Type B pancreatic cell (in vitro differentiated cells): ENCODE results near the gene MYEOV. TPM values are rescaled to one million over a fixed set of nuclear protein-coding genes. Genes with fewer than 3 reads are reported as not detected.
A peak's percentile ranks its signal among the peaks of the same experiment; 100 is the strongest.

ENCODE experiments used
- DNase-seq: peaks from one replicate; pipeline ENCODE4 v3.0.0; 2021; ENCODE audit warnings: mixed read lengths; ENCODE audit not compliant: unreplicated experiment; ENCODE audit errors: extremely low spot score
- H3K27ac Mint-ChIP-seq: 2 replicates; pipeline ENCODE4 v1.8.0; 2021; ENCODE audit warnings: mild to moderate bottlenecking, mixed read lengths
- H3K27me3 Mint-ChIP-seq: 2 replicates; pipeline ENCODE4 v1.8.0; 2021; ENCODE audit warnings: mixed read lengths
- H3K36me3 Mint-ChIP-seq: 2 replicates; pipeline ENCODE4 v1.8.0; 2021; ENCODE audit warnings: mixed read lengths
- H3K4me1 Mint-ChIP-seq: one replicate; pipeline ENCODE4 v1.8.0; 2021; ENCODE audit warnings: mixed read lengths; ENCODE audit not compliant: unreplicated experiment
- H3K4me3 Mint-ChIP-seq: 2 replicates; pipeline ENCODE4 v1.8.0; 2021; ENCODE audit warnings: mild to moderate bottlenecking, mixed read lengths
- H3K9me3 Mint-ChIP-seq: 2 replicates; pipeline ENCODE4 v1.8.0; 2021; ENCODE audit warnings: mixed read lengths
- CTCF ChIP-seq: fragments of 200-600 bp; sonication (generic); conservative IDR thresholded peaks from 2 replicates; pipeline ENCODE4 v1.5.0; 2021; ENCODE audit warnings: antibody characterized with exemption, mild to moderate bottlenecking
- total RNA-seq: library from RNA; stranded (reverse); gene quantifications from 2 replicates; pipeline ENCODE4 v1.2.1, GENCODE V29; 2021; ENCODE audit warnings: low replicate concordance

MYEOV gene
- total RNA-seq, 1 donor from 2014 or later = 4.1 TPM

- Mint-ChIP-seq H3K27me3 (no peaks in the 10 kb centered on the region), H3K36me3 (no peaks in the 10 kb centered on the region), H3K9me3 (peaks cover 4% of the 10 kb centered on the region), H3K27ac (peak overlapping the region; percentile 95), H3K4me1 (peaks cover 25% of the 10 kb centered on the region), H3K4me3 (peak overlapping the region; percentile 72)
- no peak for DNase-seq
- no peak for TF ChIP-seq CTCF
Observed at GRCh38 chr11:69297787-69298266, 3.9 kb downstream of the MYEOV start.

- H3K4me3 Mint-ChIP-seq = peak overlapping the region; percentile 72
- H3K36me3 Mint-ChIP-seq = no peaks in the 10 kb centered on the region
- peaks cover 4% of the 10 kb centered on the region for H3K9me3 Mint-ChIP-seq
- H3K4me1 Mint-ChIP-seq = peaks cover 31% of the 10 kb centered on the region
- H3K27me3 Mint-ChIP-seq = no peaks in the 10 kb centered on the region
- TF ChIP-seq CTCF = no peak
- DNase-seq = no peak
- peak overlapping the region; percentile 95 for H3K27ac Mint-ChIP-seq
Observed at GRCh38 chr11:69298267-69299022, 4.5 kb downstream of the MYEOV start.

- H3K9me3 Mint-ChIP-seq = peaks cover 4% of the 10 kb centered on the region
- peak; percentile 62 for DNase-seq
- no peaks in the 10 kb centered on the region for H3K36me3 Mint-ChIP-seq
- no peaks in the 10 kb centered on the region for H3K27me3 Mint-ChIP-seq
- peaks cover 32% of the 10 kb centered on the region for H3K4me1 Mint-ChIP-seq
- no peak overlapping the region for H3K4me3 Mint-ChIP-seq
- H3K27ac Mint-ChIP-seq = peak overlapping the region; percentile 95
- TF ChIP-seq CTCF = no peak
Observed at GRCh38 chr11:69299023-69299461, 5.1 kb downstream of the MYEOV start.

- Mint-ChIP-seq H3K9me3 (peaks cover 4% of the 10 kb centered on the region), H3K27ac (peak overlapping the region; percentile 69), H3K4me1 (peaks cover 32% of the 10 kb centered on the region), H3K27me3 (no peaks in the 10 kb centered on the region), H3K4me3 (no peak overlapping the region), H3K36me3 (no peaks in the 10 kb centered on the region)
- DNase-seq = no peak
- TF ChIP-seq CTCF = no peak
Observed at GRCh38 chr11:69299572-69299971, 5.6 kb downstream of the MYEOV start.

- H3K9me3 Mint-ChIP-seq = peaks cover 4% of the 10 kb centered on the region
- DNase-seq = no peak
- H3K27me3 Mint-ChIP-seq = no peaks in the 10 kb centered on the region
- TF ChIP-seq CTCF = no peak
- H3K36me3 Mint-ChIP-seq = no peaks in the 10 kb centered on the region
- H3K4me1 Mint-ChIP-seq = peaks cover 29% of the 10 kb centered on the region
- no peak overlapping the region for H3K4me3 Mint-ChIP-seq
- H3K27ac Mint-ChIP-seq = peak overlapping the region; percentile 69
Observed at GRCh38 chr11:69300120-69301060, 6.4 kb downstream of the MYEOV start.
